ENCODE data around the gene CDYL2.

The CDYL2 gene

GRCh38 chr16:80723981-80724380 lies 80.4 kb downstream of the CDYL2 start:
- Histone ChIP-seq H3K4me2 (ENCODE audit: low read length) (no peak overlapping the region), H3K79me2 (ENCODE audit: low read length) (no peaks in the 10 kb centered on the region), H3K27ac (ENCODE audit: low read length) (no peak overlapping the region)

GRCh38 chr16:80723091-80723490 lies 81.3 kb downstream of the CDYL2 start:
- Histone ChIP-seq H3K27ac (ENCODE audit: low read length) (no peak overlapping the region), H3K4me2 (ENCODE audit: low read length) (no peak overlapping the region), H3K9ac (ENCODE audit: low read length) (no peak overlapping the region), H3K79me2 (ENCODE audit: low read length) (no peaks in the 10 kb centered on the region), H3K9me3 (ENCODE audit: insufficient read depth, low read length) (no peaks in the 10 kb centered on the region), H3K4me3 (ENCODE audit: low read length) (no peak overlapping the region), H3K36me3 (replicated peaks; ENCODE audit: low read depth, low read length) (no peaks in the 10 kb centered on the region), H3K4me1 (ENCODE audit: low read length) (no peaks in the 10 kb centered on the region), H3K27me3 (ENCODE audit: low read depth, low read length) (no peaks in the 10 kb centered on the region), H4K20me1 (ENCODE audit: insufficient read depth, low read length) (no peaks in the 10 kb centered on the region), H2AFZ (ENCODE audit: low read depth, low read length) (no peak overlapping the region)
- TF ChIP-seq CTCF (IDR thresholded peaks at IDR 0.05; ENCODE audit: low read depth, low read length) (no peak), EZH2phosphoT487 (IDR thresholded peaks at IDR 0.05; ENCODE audit: low read depth) (no peak)

More at GRCh38 chr16:80723981-80724380, 80.4 kb downstream of the CDYL2 start:
- no peak for TF ChIP-seq EZH2phosphoT487 (IDR thresholded peaks at IDR 0.05; ENCODE audit: low read depth)
- TF ChIP-seq CTCF (IDR thresholded peaks at IDR 0.05; ENCODE audit: low read depth, low read length): no peak
- Histone ChIP-seq H3K4me3 (ENCODE audit: low read length) (no peak overlapping the region), H3K27me3 (ENCODE audit: low read depth, low read length) (no peaks in the 10 kb centered on the region), H3K4me1 (ENCODE audit: low read length) (no peaks in the 10 kb centered on the region), H3K36me3 (replicated peaks; ENCODE audit: low read depth, low read length) (no peaks in the 10 kb centered on the region), H3K9me3 (ENCODE audit: insufficient read depth, low read length) (no peaks in the 10 kb centered on the region), H4K20me1 (ENCODE audit: insufficient read depth, low read length) (no peaks in the 10 kb centered on the region), H2AFZ (ENCODE audit: low read depth, low read length) (no peak overlapping the region), H3K9ac (ENCODE audit: low read length) (no peak overlapping the region)

- Histone ChIP-seq H3K4me1 (ENCODE audit: low read length) (no peaks in the 10 kb centered on the region), H3K27ac (ENCODE audit: low read length) (no peak overlapping the region), H3K4me3 (ENCODE audit: low read length) (no peak overlapping the region), H2AFZ (ENCODE audit: low read depth, low read length) (no peak overlapping the region), H3K27me3 (ENCODE audit: low read depth, low read length) (no peaks in the 10 kb centered on the region), H3K79me2 (ENCODE audit: low read length) (no peaks in the 10 kb centered on the region), H3K9ac (ENCODE audit: low read length) (no peak overlapping the region), H4K20me1 (ENCODE audit: insufficient read depth, low read length) (no peaks in the 10 kb centered on the region), H3K4me2 (ENCODE audit: low read length) (no peak overlapping the region), H3K36me3 (replicated peaks; ENCODE audit: low read depth, low read length) (no peaks in the 10 kb centered on the region), H3K9me3 (ENCODE audit: insufficient read depth, low read length) (no peaks in the 10 kb centered on the region)
- TF ChIP-seq EZH2phosphoT487 (IDR thresholded peaks at IDR 0.05; ENCODE audit: low read depth): no peak
- no peak for TF ChIP-seq CTCF (IDR thresholded peaks at IDR 0.05; ENCODE audit: low read depth, low read length)
Measured at GRCh38 chr16:80720804-80721371, 83.5 kb downstream of the CDYL2 start.

GRCh38 chr16:80719573-80719972 lies 84.8 kb downstream of the CDYL2 start:
- Histone ChIP-seq H3K9me3 (ENCODE audit: insufficient read depth, low read length) (no peaks in the 10 kb centered on the region), H3K4me1 (ENCODE audit: low read length) (no peaks in the 10 kb centered on the region), H3K4me2 (ENCODE audit: low read length) (no peak overlapping the region), H3K4me3 (ENCODE audit: low read length) (no peak overlapping the region), H3K27ac (ENCODE audit: low read length) (no peak overlapping the region), H3K27me3 (ENCODE audit: low read depth, low read length) (peaks cover 3% of the 10 kb centered on the region; the same call in 1 of the 2 replicates), H3K9ac (ENCODE audit: low read length) (no peak overlapping the region), H3K79me2 (ENCODE audit: low read length) (no peaks in the 10 kb centered on the region), H2AFZ (ENCODE audit: low read depth, low read length) (no peak overlapping the region), H4K20me1 (ENCODE audit: insufficient read depth, low read length) (no peaks in the 10 kb centered on the region), H3K36me3 (replicated peaks; ENCODE audit: low read depth, low read length) (no peaks in the 10 kb centered on the region)
- TF ChIP-seq EZH2phosphoT487 (IDR thresholded peaks at IDR 0.05; ENCODE audit: low read depth) (no peak), CTCF (IDR thresholded peaks at IDR 0.05; ENCODE audit: low read depth, low read length) (no peak)
